ENCODE results near the gene PAPOLG.

PAPOLG gene

GRCh38 chr2:60756097-60757087 is at the start of gene PAPOLG:
Gene PAPOLG, plus strand, starts transcription at chr2:60756268. Its CDS starts 211 bp downstream, at chr2:60756479.
- peak; percentile 98 for DNase-seq

- DNase-seq: peak; percentile 55
These were observed 48.2 kb upstream of the PAPOLG start for GRCh38 chr2:60707750-60708371.

- DNase-seq: no peak
These were observed 47.3 kb upstream of the PAPOLG start for GRCh38 chr2:60708630-60709320.

GRCh38 chr2:60710707-60711106 is 45.4 kb upstream of the PAPOLG start:
- no peak for DNase-seq

- DNase-seq: no peak
These were observed 40.5 kb upstream of the PAPOLG start for GRCh38 chr2:60715561-60715960.

GRCh38 chr2:60717691-60718090 is 38.4 kb upstream of the PAPOLG start:
- DNase-seq: no peak

- no peak for DNase-seq
These were observed 36.7 kb upstream of the PAPOLG start for GRCh38 chr2:60719331-60719730.

GRCh38 chr2:60725466-60725865 is 30.6 kb upstream of the PAPOLG start:
- DNase-seq: no peak

GRCh38 chr2:60728855-60729254 is 27.2 kb upstream of the PAPOLG start:
- no peak for DNase-seq

- no peak for DNase-seq
These were observed 20.4 kb upstream of the PAPOLG start for GRCh38 chr2:60735496-60736250.

GRCh38 chr2:60738679-60739078 is 17.4 kb upstream of the PAPOLG start:
- DNase-seq: no peak

GRCh38 chr2:60739156-60739555 is 16.9 kb upstream of the PAPOLG start:
- DNase-seq: no peak

GRCh38 chr2:60741576-60741975 is 14.5 kb upstream of the PAPOLG start:
- no peak for DNase-seq

GRCh38 chr2:60742419-60742818 is 13.6 kb upstream of the PAPOLG start:
- DNase-seq: no peak

GRCh38 chr2:60745330-60745729 is 10.7 kb upstream of the PAPOLG start:
- peak; percentile 10 for DNase-seq

GRCh38 chr2:60745761-60746160 is 10.3 kb upstream of the PAPOLG start:
- no peak for DNase-seq

- peak; percentile 29 for DNase-seq
These were observed 9.8 kb upstream of the PAPOLG start for GRCh38 chr2:60746318-60746717.

GRCh38 chr2:60759654-60760053 is 3.6 kb downstream of the PAPOLG start:
- DNase-seq: no peak

GRCh38 chr2:60764736-60765534 is 8.9 kb downstream of the PAPOLG start:
- DNase-seq: no peak

- no peak for DNase-seq
These were observed 10.2 kb downstream of the PAPOLG start for GRCh38 chr2:60766283-60766682.

- no peak for DNase-seq
These were observed 15.4 kb downstream of the PAPOLG start for GRCh38 chr2:60771508-60771907.

Data from RPMI8226 (cell line).